Measurements from ENCODE around the gene FAM114A1.

GRCh38 chr4:38928974-38929373 lies 61.4 kb downstream of the FAM114A1 start:
- no peak for TF ChIP-seq POLR2AphosphoS5 (IDR thresholded peaks at IDR 0.05)
- TF ChIP-seq CTCF (IDR thresholded peaks at IDR 0.05; ENCODE audit: poor library complexity, severe bottlenecking): no peak
